HG03025 (cell line): ENCODE results near the gene TMEM240.
"Not testable (repeated sequence)": the region's sequence is repeated elsewhere in the genome, so short reads cannot be mapped to it uniquely, and the experiment has no call there.

Experiments used
- ATAC-seq: cut with Tn5 transposase; IDR thresholded peaks from one replicate; pipeline ENCODE4 v1.9.1; 2021; ENCODE audit warnings: mild to moderate bottlenecking, moderate library complexity; ENCODE audit not compliant: unreplicated experiment, low FRiP score

The TMEM240 gene

DNA sequence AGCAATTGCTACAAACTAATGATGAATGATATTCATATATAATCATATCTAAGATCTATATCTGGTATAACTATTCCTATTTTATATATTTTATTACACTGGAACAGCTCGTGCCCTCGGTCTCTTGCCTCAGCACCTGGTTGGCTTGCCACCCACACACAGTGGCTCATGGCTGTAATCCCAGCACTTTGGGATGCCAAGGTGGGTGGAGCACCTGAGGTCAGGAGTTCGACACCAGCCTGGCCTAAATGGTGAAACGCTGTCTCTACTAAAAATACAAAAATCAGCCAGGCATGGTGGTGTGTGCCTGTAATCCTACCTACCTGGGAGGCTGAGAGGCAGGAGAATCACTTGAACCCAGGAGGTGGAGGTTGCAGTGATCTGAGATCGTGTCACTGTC, 34.6 kb downstream of the TMEM240 start:
- ATAC-seq = not testable (repeated sequence)

DNA sequence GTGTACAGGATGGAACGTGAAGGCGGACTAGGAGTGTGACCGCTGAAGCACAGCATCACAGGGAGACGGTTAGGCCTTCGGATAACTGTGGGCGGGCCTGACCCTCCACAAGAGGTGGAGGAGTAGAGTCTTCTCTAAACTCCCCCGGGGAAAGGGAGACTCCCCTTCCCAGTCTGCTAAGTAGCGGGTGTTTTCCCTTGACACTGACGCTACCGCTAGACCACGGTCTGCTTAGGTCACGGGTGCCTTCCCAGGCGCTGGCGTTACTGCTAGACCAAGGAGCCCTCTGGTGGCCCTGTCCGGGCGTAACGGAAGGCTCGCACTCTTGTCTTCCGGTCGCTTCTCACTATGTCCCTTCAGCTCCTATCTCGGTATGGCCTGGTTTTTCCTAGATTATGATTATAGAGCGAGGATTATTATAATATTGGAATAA, 35.0 kb downstream of the TMEM240 start:
- ATAC-seq = not testable (repeated sequence)

GRCh38 chr1:1504777-1505365, 35.6 kb downstream of the TMEM240 start:
- not testable (repeated sequence) for ATAC-seq

GRCh38 chr1:1495461-1495975, 44.9 kb downstream of the TMEM240 start:
- not testable (repeated sequence) for ATAC-seq

GRCh38 chr1:1494311-1494710, 46.1 kb downstream of the TMEM240 start:
- ATAC-seq = not testable (repeated sequence)

DNA sequence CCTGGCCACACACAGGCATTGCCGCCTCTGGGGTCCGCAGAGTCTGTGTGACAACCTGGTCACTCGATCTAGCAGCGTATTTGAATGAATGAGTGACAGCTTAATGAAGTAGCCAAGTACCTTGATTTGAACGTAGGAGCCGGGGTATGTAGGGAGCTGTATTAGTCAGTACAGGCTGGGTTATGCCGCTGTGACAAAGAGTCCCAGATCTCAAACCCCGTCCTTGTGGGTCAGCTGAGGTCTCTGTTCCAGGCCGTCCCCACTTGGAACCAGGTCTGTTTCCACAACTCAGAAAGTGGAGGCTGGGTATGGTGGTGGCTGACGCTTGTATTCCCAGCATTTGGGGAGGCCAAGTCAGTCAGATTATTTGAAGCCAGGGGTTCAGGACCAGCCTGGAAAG, 48.8 kb downstream of the TMEM240 start:
- ATAC-seq = no peak

DNA sequence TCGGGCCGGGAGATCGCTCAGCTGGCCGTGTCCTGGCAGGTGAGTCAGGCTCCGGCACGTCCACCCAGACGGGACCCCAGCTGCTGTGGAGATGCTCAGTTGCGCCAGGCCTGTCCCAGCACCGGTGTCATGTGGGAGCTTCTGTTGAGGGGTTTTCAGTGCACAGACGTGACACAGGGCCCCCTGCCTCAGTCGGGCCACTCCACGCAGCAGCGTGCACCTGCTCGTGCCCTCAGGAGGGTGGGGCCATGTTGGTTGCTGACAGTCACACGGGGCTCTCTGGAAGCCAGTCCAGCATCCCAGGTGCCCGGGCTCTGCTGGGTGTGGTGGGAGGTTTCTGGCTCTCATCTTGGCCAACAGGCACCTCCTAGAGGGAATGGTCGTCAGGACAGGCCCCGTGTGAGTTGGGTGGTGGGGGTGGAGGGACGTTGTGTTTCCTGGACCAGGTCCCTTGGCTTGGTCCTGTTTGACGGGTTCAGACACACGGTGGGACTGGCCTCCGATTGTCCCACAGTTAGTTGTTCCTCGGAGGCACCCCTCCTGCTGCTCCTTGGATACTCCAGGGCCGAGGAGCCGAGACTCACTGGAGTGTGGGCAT, 49.7 kb downstream of the TMEM240 start:
- no peak for ATAC-seq

DNA sequence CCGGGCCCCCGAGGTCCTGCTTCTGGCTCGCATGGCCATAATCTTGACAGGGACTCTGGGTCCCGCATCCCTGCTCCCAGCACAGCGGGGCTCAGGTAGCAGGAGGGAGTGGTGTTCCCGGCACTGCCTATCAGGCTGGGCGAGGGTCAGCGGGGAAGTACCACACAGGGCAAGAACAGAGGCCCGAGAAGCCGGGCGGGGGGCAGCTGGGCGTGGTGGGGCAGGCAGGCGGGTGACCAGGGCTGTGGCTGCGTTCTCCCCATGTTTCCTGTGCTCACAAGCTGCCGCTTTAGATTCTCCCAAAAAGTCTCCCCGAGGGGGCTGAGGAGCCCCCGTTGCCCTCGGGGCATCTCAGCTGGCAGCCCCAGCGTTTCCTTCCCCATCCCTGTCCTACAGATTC, 50.6 kb downstream of the TMEM240 start:
- no peak for ATAC-seq

GRCh38 chr1:1489231-1489630, 51.2 kb downstream of the TMEM240 start:
- no peak for ATAC-seq

DNA sequence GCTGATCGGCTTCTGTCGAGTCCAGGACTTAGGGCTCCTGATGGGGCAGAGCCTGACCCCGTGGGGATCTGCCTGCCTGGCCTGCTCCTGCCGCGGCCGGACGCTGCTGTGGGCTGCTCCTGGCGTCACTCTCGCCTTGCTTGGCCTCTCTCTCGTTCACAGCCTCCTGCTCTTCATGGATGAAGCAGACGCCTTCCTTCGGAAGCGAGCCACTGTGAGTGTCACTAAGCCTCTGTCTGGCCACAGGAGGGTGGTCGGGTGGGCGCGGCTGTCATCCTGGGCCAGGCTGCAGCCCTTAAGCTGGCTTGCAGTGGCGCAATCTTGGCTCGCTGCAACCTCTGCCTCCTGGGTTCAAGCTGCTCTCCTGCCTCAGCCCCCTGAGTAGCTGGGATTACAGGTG, 52.7 kb downstream of the TMEM240 start:
- ATAC-seq = no peak

DNA sequence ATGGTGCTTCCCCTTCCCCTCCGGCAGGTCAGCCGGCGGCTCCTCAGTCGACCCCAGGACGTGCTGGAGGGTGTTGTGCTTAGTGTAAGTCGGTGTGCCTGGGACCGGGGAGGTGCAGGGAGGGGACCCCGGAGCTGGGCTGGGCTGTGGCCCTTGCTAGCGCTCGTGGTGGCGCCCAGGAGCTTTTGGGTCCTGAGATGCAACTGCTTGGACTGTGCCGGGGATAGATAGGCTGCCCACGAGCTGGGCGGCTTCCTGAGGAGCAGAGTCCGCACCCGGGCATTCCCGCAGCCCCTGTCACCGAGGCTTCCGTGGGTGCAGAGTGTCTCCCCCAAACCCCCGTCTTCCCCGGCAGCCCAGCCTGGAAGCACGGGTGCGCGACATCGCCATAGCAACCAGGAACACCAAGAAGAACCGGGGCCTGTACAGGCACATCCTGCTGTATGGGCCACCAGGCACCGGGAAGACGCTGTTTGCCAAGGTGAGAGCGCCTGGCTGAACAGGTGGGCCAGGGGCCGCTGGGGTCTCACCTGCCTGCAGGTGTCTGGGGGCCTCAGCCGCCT, 54.6 kb downstream of the TMEM240 start:
- not testable (repeated sequence) for ATAC-seq

DNA sequence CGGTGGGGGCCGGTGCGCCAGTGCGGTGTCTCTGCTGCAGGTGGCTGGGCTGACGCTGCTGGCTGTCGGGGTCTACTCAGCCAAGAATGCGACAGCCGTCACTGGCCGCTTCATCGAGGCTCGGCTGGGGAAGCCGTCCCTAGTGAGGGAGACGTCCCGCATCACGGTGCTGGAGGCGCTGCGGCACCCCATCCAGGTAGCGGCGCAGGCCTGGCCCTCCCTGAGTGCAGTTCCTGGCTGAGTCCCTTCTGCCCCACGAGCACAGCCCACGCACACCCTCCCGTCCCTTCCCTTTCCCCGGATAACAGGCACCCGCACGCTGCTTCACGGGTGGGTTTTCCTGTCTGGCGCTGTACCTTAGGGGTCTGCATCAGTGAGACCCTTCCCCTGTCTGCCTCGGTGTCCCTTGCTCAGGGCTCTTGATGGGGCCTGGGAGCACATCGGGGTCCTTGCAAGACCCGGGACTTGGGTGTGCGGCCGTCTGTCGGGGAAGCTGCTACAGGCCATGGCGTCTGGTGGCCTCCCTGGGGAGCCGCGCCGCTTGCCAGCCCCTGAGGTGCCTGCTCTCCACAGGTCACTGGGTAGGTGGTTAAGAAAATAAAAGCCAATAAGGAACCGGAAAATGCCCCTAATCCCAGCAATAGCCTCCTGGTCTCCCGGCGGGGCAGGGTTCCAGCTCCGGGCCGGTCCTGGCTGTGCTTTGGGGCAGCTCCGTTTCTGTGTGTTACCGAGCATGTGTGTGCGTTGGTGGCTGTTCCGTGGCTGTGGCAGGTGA, 55.3 kb downstream of the TMEM240 start:
- ATAC-seq = not testable (repeated sequence)
